Right lobe of liver (tissue), 6 donors: Measurements from ENCODE around the gene PRKAG2. TPM values are rescaled to one million over a fixed set of nuclear protein-coding genes. Genes with fewer than 3 reads are reported as not detected.
A peak's percentile ranks its signal among the peaks of the same experiment; 100 is the strongest.

Experiments
- ATAC-seq, 4 donors: fragments of 200-7000 bp; cut with Tn5 transposase; one replicate each; pipeline ENCODE4 v1.9.1; 2020; ENCODE audit warnings: mild to moderate bottlenecking in 4 of 4, moderate library complexity in 4 of 4
- DNase-seq, 3 donors: peaks; one replicate each; pipeline ENCODE4 v3.0.0-alpha.2; 2020
- H3K27ac ChIP-seq, 3 donors: fragments of 200-600 bp; one replicate each; pipeline ENCODE4 v1.8.0; 2022
- H3K27me3 ChIP-seq, 2 donors: fragments of 200-600 bp; one replicate each; pipeline ENCODE4 v1.8.0; 2022
- H3K36me3 ChIP-seq, 4 donors: fragments of 200-600 bp; sonication (generic) in 1 of 4; one replicate each; pipeline versions ENCODE4 v1.5.1 to v1.8.0; 2017 to 2022; ENCODE audit warnings: control low read depth in 1 of 4
- H3K4me1 ChIP-seq, 4 donors: fragments of 200-600 bp; sonication (generic) in 1 of 4; one replicate each; pipeline versions ENCODE4 v1.5.1 to v1.8.0; 2017 to 2022; ENCODE audit warnings: control low read depth in 1 of 4
- H3K4me3 ChIP-seq, 3 donors: fragments of 200-600 bp; one replicate each; pipeline ENCODE4 v1.8.0; 2022
- H3K9me3 ChIP-seq, 4 donors: fragments of 200-600 bp; sonication (generic) in 1 of 4; one replicate each; pipeline versions ENCODE4 v1.5.1 to v1.8.0; 2017 to 2022; ENCODE audit warnings: control low read depth in 1 of 4
- CTCF ChIP-seq, 4 donors: fragments of 200-600 bp in 3 of 4; fragments of 450-650 bp in 1 of 4; IDR thresholded peaks; one replicate each; pipeline versions ENCODE4 v1.5.1 to v1.8.0; 2016 to 2022; ENCODE audit warnings: antibody characterized with exemption in 4 of 4, mild to moderate bottlenecking in 2 of 4
- POLR2A ChIP-seq: fragments of 450-650 bp; IDR thresholded peaks from one replicate; pipeline ENCODE4 v1.6.1; 2017; ENCODE audit warnings: antibody characterized with exemption, mild to moderate bottlenecking
- whole genome bisulfite sequencing: methylation state at CpG from one replicate; pipeline ENCODE4 v1.1.6; 2018; ENCODE audit warnings: low coverage, low lambda C conversion rate; ENCODE audit not compliant: insufficient coverage; ENCODE audit errors: missing lambda C conversion rate; 5-methylcytosine and 5-hydroxymethylcytosine counted together
- intact Hi-C, 2 donors: fragments of 100-400 bp; cut with DNase I; formaldehyde crosslinking; loops; one replicate each; pipeline versions ENCODE4 v1.11.2 to v1.14.1; 2022
- total RNA-seq, 6 experiments: library from RNA; depleted of rRNA in 2 of 6; stranded (reverse); fragments of >200 nt in 2 of 6; fragmentation: NEBNext Ultra II Directional in 3 of 6; extraction: Animal tissue kit (Norgen Biotek cat#: 25700) in 3 of 6; gene quantifications; one replicate each; pipeline versions ENCODE4 v1.1.0 to v1.2.4, GENCODE V29; 2016 to 2023
- donor health status: DM: no; HTN: yes; CAD: no.
- donor health status: DM: no; HTN: no; CAD: no.
- donor health status: DM: no; HTN: no; CAD: no.
- donor health status: DM: no; HTN: yes; CAD: no.
- donor health status: DM: no; HTN: yes; CAD: no.

Gene PRKAG2
- total RNA-seq, 6 experiments from 2014 or later = 20.6 to 63.6 (median 29.5) TPM

GRCh38 chr7:151793531-151793951 is 83.4 kb downstream of the PRKAG2 start:
- Histone ChIP-seq H3K9me3 (no peaks in the 10 kb centered on the region), H3K4me1 (peaks cover 0 to 81% (median 31%) of the 10 kb centered on the region in 4 donors), H3K4me3 (no peak overlapping the region), H3K27me3 (no peaks in the 10 kb centered on the region), H3K27ac (peak overlapping the region; percentile 93 to 98 (median 98)), H3K36me3 (no peaks in the 10 kb centered on the region)
- TF ChIP-seq CTCF (IDR thresholded peaks at IDR 0.05) = peak in 1 of 4 donors; percentile 2
- peak; percentile 69 for TF ChIP-seq POLR2A
- 13% methylated on average over 4 of the region's 14 CpGs for WGBS
- peak; percentile 71 to 85 (median 80) for ATAC-seq
- DNase-seq = peak; percentile 92 to 96 (median 95)
- intact Hi-C loops = no loop called here

- Histone ChIP-seq H3K4me1 (peaks cover 0 to 72% (median 31%) of the 10 kb centered on the region in 4 donors), H3K27ac (peak overlapping the region in 2 of 3 donors; percentile 98), H3K36me3 (no peaks in the 10 kb centered on the region), H3K9me3 (no peaks in the 10 kb centered on the region), H3K27me3 (no peaks in the 10 kb centered on the region), H3K4me3 (no peak overlapping the region)
- intact Hi-C loops = no loop called here
- WGBS = 88% methylated on average over 5 of the region's 16 CpGs
- DNase-seq (peak in 1 of 3 donors; percentile 27), ATAC-seq (no peak)
- TF ChIP-seq CTCF (IDR thresholded peaks at IDR 0.05) (no peak), POLR2A (no peak)
Observed at GRCh38 chr7:151792636-151793035, 84.3 kb downstream of the PRKAG2 start.

GRCh38 chr7:151792086-151792485 is 84.8 kb downstream of the PRKAG2 start:
- H3K4me1 ChIP-seq = peaks cover 0 to 66% (median 28%) of the 10 kb centered on the region in 4 donors
- TF ChIP-seq CTCF (IDR thresholded peaks at IDR 0.05) (no peak), POLR2A (no peak)
- no peak overlapping the region for H3K4me3 ChIP-seq
- no peaks in the 10 kb centered on the region for H3K36me3 ChIP-seq
- WGBS = 94% methylated on average over 2 of the region's 2 CpGs
- H3K27me3 ChIP-seq = no peaks in the 10 kb centered on the region
- no peaks in the 10 kb centered on the region for H3K9me3 ChIP-seq
- intact Hi-C loops = no loop called here
- no peak for ATAC-seq
- DNase-seq = no peak
- peak overlapping the region in 2 of 3 donors; percentile 98 for H3K27ac ChIP-seq

- no peaks in the 10 kb centered on the region for H3K27me3 ChIP-seq
- intact Hi-C loops = no loop called here
- peaks cover 0 to 56% (median 22%) of the 10 kb centered on the region in 4 donors for H3K4me1 ChIP-seq
- no peaks in the 10 kb centered on the region for H3K9me3 ChIP-seq
- WGBS = 83% methylated on average over 10 of the region's 19 CpGs
- H3K4me3 ChIP-seq = no peak overlapping the region
- DNase-seq = peak in 2 of 3 donors; percentile 31 to 56
- ATAC-seq = peak in 1 of 4 donors; percentile 1
- no peaks in the 10 kb centered on the region for H3K36me3 ChIP-seq
- peak overlapping the region in 2 of 3 donors; percentile 98 for H3K27ac ChIP-seq
- no peak for TF ChIP-seq CTCF (IDR thresholded peaks at IDR 0.05)
- TF ChIP-seq POLR2A = no peak
Observed at GRCh38 chr7:151790830-151791620, 85.9 kb downstream of the PRKAG2 start.
